B cell (primary cell): Measurements from ENCODE around the gene TOR1A. TPM values are rescaled to one million over a fixed set of nuclear protein-coding genes. Genes with fewer than 3 reads are reported as not detected.

Source experiments
- ATAC-seq: fragments of 200-7000 bp; cut with Tn5 transposase; one replicate; pipeline ENCODE4 v1.10.0; 2021; ENCODE audit warnings: low read depth, mild to moderate bottlenecking, moderate number of reproducible peaks, moderate library complexity
- CTCF ChIA-PET: fragments of 350-600 bp; sonication (Branson Sonifier 250); formaldehyde crosslinking; loops from one replicate; lab custom pipeline; 2021; ENCODE audit warnings: antibody characterized with exemption, inconsistent platforms; lab: Charles Lee
- POLR2A ChIA-PET: fragments of 350-600 bp; sonication (Branson Sonifier 250); formaldehyde crosslinking; loops from one replicate; lab custom pipeline; 2021; ENCODE audit warnings: antibody characterized with exemption; lab: Charles Lee
- DNase-seq: peaks from one replicate; pipeline ENCODE4 v3.0.0; 2013
- H2AFZ ChIP-seq: 2 replicates; pipeline ENCODE4 v1.6.1; 2012; ENCODE audit warnings: mild to moderate bottlenecking, low read depth, low read length; ENCODE audit not compliant: insufficient read depth, poor library complexity, severe bottlenecking
- H3K27ac ChIP-seq, 2 donors: 1 replicate in 1 of 2; 2 replicates in 1 of 2; pipeline ENCODE4 v1.5.1; 2012 to 2013; ENCODE audit warnings: low read length in 2 of 2, mild to moderate bottlenecking in 2 of 2, moderate library complexity in 1 of 2
- H3K27me3 ChIP-seq, 4 experiments: fragments of 200-600 bp in 1 of 4; sonication (generic) in 1 of 4; replicated peaks in 1 of 4; 1 replicate in 2 of 4; 2 replicates in 2 of 4; pipeline versions ENCODE4 v1.6.1 to v1.7.0; 2013 to 2016; ENCODE audit warnings: low read length in 3 of 4, mild to moderate bottlenecking in 2 of 4, mixed read lengths in 1 of 4, moderate library complexity in 1 of 4; ENCODE audit not compliant: insufficient read depth in 4 of 4, control insufficient read depth in 3 of 4; ENCODE audit errors: control extremely low read depth in 1 of 4
- H3K36me3 ChIP-seq, 2 experiments: replicated peaks in 1 of 2; 1 replicate in 1 of 2; 2 replicates in 1 of 2; pipeline versions ENCODE4 v1.6.1 to v1.7.1; 2013; ENCODE audit warnings: low read length in 1 of 2; ENCODE audit not compliant: insufficient read depth in 2 of 2, control insufficient read depth in 1 of 2; ENCODE audit errors: control extremely low read depth in 1 of 2, extremely low read depth in 1 of 2
- H3K4me1 ChIP-seq, 2 donors: fragments of 200-600 bp in 1 of 2; sonication (generic) in 1 of 2; 1 replicate in 1 of 2; 2 replicates in 1 of 2; pipeline versions ENCODE4 v1.5.1 to v1.6.1; 2013 to 2017; ENCODE audit warnings: low read length in 2 of 2; ENCODE audit not compliant: control insufficient read depth in 2 of 2, insufficient read depth in 2 of 2
- H3K4me2 ChIP-seq: replicated peaks from 2 replicates; pipeline ENCODE3; 2012; ENCODE audit warnings: mild to moderate bottlenecking, low read depth, low read length; ENCODE audit not compliant: poor library complexity, severe bottlenecking
- H3K4me3 ChIP-seq, 5 experiments: fragments of 200-600 bp in 1 of 5; sonication (generic) in 1 of 5; 1 replicate in 3 of 5; 2 replicates in 2 of 5; pipeline versions ENCODE4 v1.5.1 to v1.7.0; 2011 to 2016; ENCODE audit warnings: low read length in 4 of 5, mild to moderate bottlenecking in 4 of 5, low read depth in 2 of 5, control low read depth in 1 of 5, moderate library complexity in 1 of 5; ENCODE audit not compliant: insufficient read depth in 1 of 5; ENCODE audit errors: control extremely low read depth in 1 of 5, extremely low read depth in 1 of 5
- H3K79me2 ChIP-seq: fragments of 200-600 bp; sonication (generic); one replicate; pipeline ENCODE4 v1.6.0; 2016; ENCODE audit warnings: low read length; ENCODE audit not compliant: control insufficient read depth, insufficient read depth
- H3K9ac ChIP-seq: fragments of 200-600 bp; sonication (generic); 2 replicates; pipeline ENCODE4 v1.6.1; 2017; ENCODE audit warnings: mild to moderate bottlenecking, low read length, moderate library complexity
- H3K9me3 ChIP-seq, 3 donors: one replicate each; pipeline versions ENCODE4 v1.6.1 to v1.7.1; 2013; ENCODE audit warnings: low read length in 2 of 3; ENCODE audit not compliant: control insufficient read depth in 2 of 3, insufficient read depth in 1 of 3; ENCODE audit errors: control extremely low read depth in 1 of 3
- H4K20me1 ChIP-seq: 2 replicates; pipeline ENCODE4 v1.6.0; 2012; ENCODE audit warnings: mild to moderate bottlenecking, low read length; ENCODE audit not compliant: insufficient read depth, control insufficient read depth, poor library complexity, severe bottlenecking
- H3K27ac Mint-ChIP-seq: one replicate; pipeline ENCODE4 v1.8.0; 2021; ENCODE audit warnings: mixed read lengths
- H3K27me3 Mint-ChIP-seq: one replicate; pipeline ENCODE4 v1.8.0; 2021; ENCODE audit warnings: mixed read lengths
- H3K4me1 Mint-ChIP-seq: one replicate; pipeline ENCODE4 v1.8.0; 2021; ENCODE audit warnings: mixed read lengths
- H3K4me3 Mint-ChIP-seq: one replicate; pipeline ENCODE4 v1.8.0; 2021; ENCODE audit warnings: mixed read lengths
- H3K9me3 Mint-ChIP-seq: one replicate; pipeline ENCODE4 v1.8.0; 2022; ENCODE audit warnings: mixed read lengths; ENCODE audit not compliant: insufficient read depth
- EZH2 ChIP-seq: IDR thresholded peaks from 2 replicates; pipeline ENCODE4 v1.6.1; 2012; ENCODE audit warnings: borderline replicate concordance, low read depth, mild to moderate bottlenecking, moderate library complexity, low read length; ENCODE audit not compliant: insufficient read depth, poor library complexity, severe bottlenecking
- WGBS: methylation state at CpG from one replicate; pipeline ENCODE4 v1.1.5; 2013; ENCODE audit warnings: missing lambda C conversion rate; ENCODE audit not compliant: insufficient coverage; 5-methylcytosine and 5-hydroxymethylcytosine counted together
- intact Hi-C: fragments of 100-400 bp; cut with micrococcal nuclease; formaldehyde crosslinking; loops from one replicate; pipeline ENCODE4 v1.10.0; 2022
- polyA plus RNA-seq: library from polyadenylated mRNA; depleted of rRNA; stranded (reverse); fragments of >200 nt; gene quantifications from 2 replicates; pipeline ENCODE4 v1.2.3, GENCODE V29; 2012
- total RNA-seq, 2 donors: library from RNA; stranded (reverse); fragments of 120-200 nt in 1 of 2; gene quantifications; 1 replicate in 1 of 2; 2 replicates in 1 of 2; pipeline versions ENCODE4 v1.2.3 to v1.2.4, GENCODE V29; 2013 to 2022
- TF ChIP-seq, protein P1 (sequence below): fragments of 200-600 bp; IDR thresholded peaks from one replicate; pipeline ENCODE4 v1.8.0; 2022; ENCODE audit warnings: antibody characterized with exemption, mild to moderate bottlenecking

Gene TOR1A
- total and polyA plus RNA-seq, 2 donors (not counting 1 experiment from before 2014, with no cell fraction given) = 28.6 to 30.3 TPM

DNA sequence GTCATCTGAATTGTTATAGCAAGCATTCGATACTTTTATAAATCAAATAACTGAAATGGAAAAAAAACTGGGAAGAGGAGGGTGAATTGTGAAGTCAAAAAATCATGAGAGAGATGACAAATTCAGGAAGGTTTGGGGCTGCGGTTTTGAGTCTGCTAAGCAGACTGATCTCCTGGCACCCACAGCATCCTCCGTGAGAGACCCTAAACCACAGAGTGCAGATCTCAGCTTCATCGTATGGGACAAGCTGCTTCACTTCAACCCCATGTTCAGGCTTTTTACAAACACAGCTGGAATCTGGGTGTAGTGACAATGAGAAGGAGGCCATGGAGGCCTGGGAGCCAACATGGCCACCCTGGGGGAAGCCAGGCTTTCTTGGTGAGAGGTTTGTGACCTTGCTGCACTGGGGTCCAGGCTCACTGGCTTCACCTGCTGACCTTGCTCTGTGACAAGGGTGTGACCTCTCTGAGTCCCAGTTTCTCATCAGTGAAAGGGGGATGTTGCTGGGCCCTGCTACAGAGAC is 30.7 kb upstream of the TOR1A start:
- no peaks in the 10 kb centered on the region for H3K9me3 ChIP-seq
- intact Hi-C loops = no loop called here
- H3K27me3 ChIP-seq = no peaks in the 10 kb centered on the region
- no peaks in the 10 kb centered on the region for H3K4me1 ChIP-seq
- no peak overlapping the region for H3K4me3 ChIP-seq
- no peak overlapping the region for H2AFZ ChIP-seq
- H3K27ac ChIP-seq = no peak overlapping the region
- H3K36me3 ChIP-seq = peaks cover 0 to 76% of the 10 kb centered on the region in 2 experiments
- no peak overlapping the region for H3K4me2 ChIP-seq
- no peaks in the 10 kb centered on the region for H4K20me1 ChIP-seq
- ATAC-seq (no peak), DNase-seq (no peak)
- POLR2A ChIA-PET = no interaction called here
- no peak overlapping the region for H3K9ac ChIP-seq
- Mint-ChIP-seq H3K4me1 (no peaks in the 10 kb centered on the region), H3K4me3 (no peak overlapping the region), H3K9me3 (no peaks in the 10 kb centered on the region), H3K27me3 (no peaks in the 10 kb centered on the region), H3K27ac (no peak overlapping the region)
- TF ChIP-seq, protein P1, sequence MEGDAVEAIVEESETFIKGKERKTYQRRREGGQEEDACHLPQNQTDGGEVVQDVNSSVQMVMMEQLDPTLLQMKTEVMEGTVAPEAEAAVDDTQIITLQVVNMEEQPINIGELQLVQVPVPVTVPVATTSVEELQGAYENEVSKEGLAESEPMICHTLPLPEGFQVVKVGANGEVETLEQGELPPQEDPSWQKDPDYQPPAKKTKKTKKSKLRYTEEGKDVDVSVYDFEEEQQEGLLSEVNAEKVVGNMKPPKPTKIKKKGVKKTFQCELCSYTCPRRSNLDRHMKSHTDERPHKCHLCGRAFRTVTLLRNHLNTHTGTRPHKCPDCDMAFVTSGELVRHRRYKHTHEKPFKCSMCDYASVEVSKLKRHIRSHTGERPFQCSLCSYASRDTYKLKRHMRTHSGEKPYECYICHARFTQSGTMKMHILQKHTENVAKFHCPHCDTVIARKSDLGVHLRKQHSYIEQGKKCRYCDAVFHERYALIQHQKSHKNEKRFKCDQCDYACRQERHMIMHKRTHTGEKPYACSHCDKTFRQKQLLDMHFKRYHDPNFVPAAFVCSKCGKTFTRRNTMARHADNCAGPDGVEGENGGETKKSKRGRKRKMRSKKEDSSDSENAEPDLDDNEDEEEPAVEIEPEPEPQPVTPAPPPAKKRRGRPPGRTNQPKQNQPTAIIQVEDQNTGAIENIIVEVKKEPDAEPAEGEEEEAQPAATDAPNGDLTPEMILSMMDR = no peak
- no peak for TF ChIP-seq EZH2
- CTCF ChIA-PET = no interaction called here
- no CpG with 5 or more reads among the region's 4 CpGs for WGBS
- H3K79me2 ChIP-seq = peaks cover 11% of the 10 kb centered on the region

DNA sequence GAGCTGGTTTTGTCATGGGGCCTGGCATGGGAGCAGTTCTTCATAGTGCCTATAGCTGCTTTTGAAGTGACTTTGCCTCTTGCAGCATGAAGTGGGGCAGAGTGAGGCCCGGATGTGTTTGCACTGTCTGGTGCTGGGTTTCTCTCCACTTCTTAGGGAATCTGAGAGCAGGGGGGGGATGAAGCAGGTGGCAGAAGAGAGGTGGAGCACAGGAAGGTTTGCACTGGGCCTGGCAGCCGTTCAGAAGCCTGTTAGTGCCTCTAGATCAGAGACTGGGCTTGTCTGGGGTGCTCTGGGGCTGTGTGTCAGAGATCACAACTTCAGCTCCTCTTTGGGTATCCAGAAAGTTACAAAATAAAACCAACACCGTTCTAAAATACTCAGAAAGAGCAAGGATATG is 29.7 kb upstream of the TOR1A start:
- Mint-ChIP-seq H3K9me3 (no peaks in the 10 kb centered on the region), H3K4me1 (no peaks in the 10 kb centered on the region), H3K4me3 (no peak overlapping the region), H3K27me3 (no peaks in the 10 kb centered on the region), H3K27ac (no peak overlapping the region)
- no peak overlapping the region for H3K4me2 ChIP-seq
- H3K36me3 ChIP-seq = peaks cover 0 to 72% of the 10 kb centered on the region in 2 experiments
- no peak overlapping the region for H3K27ac ChIP-seq
- no peak for DNase-seq
- ATAC-seq = no peak
- no peak overlapping the region for H3K4me3 ChIP-seq
- intact Hi-C loops = no loop called here
- H3K27me3 ChIP-seq = no peaks in the 10 kb centered on the region
- no peak overlapping the region for H3K9ac ChIP-seq
- CTCF ChIA-PET = no interaction called here
- TF ChIP-seq, protein P1 = no peak
- no peak for TF ChIP-seq EZH2
- no peaks in the 10 kb centered on the region for H3K4me1 ChIP-seq
- POLR2A ChIA-PET = no interaction called here
- 50% methylated on average over 2 of the region's 3 CpGs for WGBS
- no peak overlapping the region for H2AFZ ChIP-seq
- H4K20me1 ChIP-seq = no peaks in the 10 kb centered on the region
- H3K9me3 ChIP-seq = no peaks in the 10 kb centered on the region
- H3K79me2 ChIP-seq = peaks cover 18% of the 10 kb centered on the region
